SHP77 treated with DMSO at 0.1 percent for 48 hours (cell line): ENCODE measurements around the gene PSMB7.

Experiments
- DNase-seq: peaks from one replicate; lab custom pipeline; 2025; lab: John Stamatoyannopoulos, UW

PSMB7 gene

GRCh38 chr9:124345063-124345462 lies 70.2 kb downstream of the PSMB7 start:
- DNase-seq: no peak

DNA sequence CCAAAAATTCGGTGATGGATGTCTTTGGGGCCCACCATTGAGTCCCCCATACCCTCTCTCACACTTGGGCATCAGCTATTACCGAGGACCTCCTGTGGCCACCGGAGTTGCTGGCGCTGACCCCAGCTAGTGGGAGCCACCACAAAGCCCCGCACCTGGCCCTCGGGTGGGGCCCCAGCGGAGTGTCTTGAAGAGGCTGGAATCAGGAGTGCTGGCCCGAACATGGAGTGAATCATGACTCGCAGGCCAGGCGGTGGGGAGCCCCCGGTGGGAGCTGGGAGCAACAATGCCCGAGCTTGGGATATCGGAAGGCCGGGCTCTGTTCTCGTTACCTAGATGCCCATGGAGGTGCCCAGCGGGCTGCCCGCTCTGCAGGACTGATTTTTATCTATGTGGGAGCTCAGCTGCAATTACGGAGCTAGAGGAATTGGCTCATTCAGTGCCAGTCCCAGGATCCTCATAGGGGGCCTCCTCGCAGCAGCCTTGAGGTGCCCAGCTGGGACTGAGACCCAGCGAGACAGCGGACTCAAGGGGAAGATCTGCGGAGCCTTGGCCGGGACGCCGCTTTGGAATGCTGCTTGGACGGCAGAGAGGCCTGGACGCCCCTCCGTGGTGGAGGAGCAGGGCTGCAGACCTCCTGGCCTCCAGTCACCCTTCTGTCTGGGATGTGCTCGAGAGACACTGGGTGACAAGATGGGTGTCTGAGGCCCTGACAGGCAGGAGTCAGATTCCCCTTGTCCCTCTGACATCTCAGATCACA lies 70.8 kb downstream of the PSMB7 start:
- no peak for DNase-seq

- DNase-seq: no peak
These were observed 71.5 kb downstream of the PSMB7 start for GRCh38 chr9:124343533-124344290.

- DNase-seq: no peak
These were observed 72.3 kb downstream of the PSMB7 start for GRCh38 chr9:124342776-124343485.

GRCh38 chr9:124342402-124342775 lies 72.9 kb downstream of the PSMB7 start:
- no peak for DNase-seq

DNA sequence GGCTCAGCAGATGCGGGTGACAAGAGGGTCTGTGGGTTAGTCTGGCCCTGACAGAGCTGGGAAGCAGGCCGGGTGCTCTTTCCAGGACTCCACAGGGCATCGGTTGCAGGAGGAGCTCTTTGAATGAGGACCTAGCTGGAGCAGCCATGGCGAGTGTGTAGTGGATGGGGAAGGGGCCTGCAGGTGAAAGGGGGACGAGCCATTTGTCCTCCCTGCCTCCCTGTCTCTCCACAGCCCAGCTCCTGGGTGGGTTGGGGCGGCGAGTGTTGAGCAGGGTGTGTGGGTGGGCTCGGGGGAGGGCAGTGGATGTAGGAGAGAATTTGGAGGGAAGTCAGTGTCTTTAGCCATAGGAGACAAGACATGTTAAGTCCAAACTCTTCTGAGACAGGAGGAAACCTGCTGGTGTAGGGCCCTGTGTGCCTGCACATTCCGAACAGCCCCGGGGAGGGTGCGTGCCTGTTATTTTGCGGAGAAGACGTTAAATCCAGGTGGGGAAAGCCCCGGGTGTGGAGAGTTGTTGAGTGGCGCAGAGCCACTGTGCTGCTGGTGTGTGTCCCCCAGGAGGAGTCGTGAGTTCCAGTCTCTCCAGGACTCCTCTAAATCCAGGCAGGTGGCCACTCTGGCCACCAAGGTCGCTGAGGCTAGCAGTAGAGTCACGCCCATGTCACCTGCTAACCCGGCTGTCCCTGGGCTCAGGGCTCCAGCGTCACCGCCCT lies 73.6 kb downstream of the PSMB7 start:
- DNase-seq: no peak

DNA sequence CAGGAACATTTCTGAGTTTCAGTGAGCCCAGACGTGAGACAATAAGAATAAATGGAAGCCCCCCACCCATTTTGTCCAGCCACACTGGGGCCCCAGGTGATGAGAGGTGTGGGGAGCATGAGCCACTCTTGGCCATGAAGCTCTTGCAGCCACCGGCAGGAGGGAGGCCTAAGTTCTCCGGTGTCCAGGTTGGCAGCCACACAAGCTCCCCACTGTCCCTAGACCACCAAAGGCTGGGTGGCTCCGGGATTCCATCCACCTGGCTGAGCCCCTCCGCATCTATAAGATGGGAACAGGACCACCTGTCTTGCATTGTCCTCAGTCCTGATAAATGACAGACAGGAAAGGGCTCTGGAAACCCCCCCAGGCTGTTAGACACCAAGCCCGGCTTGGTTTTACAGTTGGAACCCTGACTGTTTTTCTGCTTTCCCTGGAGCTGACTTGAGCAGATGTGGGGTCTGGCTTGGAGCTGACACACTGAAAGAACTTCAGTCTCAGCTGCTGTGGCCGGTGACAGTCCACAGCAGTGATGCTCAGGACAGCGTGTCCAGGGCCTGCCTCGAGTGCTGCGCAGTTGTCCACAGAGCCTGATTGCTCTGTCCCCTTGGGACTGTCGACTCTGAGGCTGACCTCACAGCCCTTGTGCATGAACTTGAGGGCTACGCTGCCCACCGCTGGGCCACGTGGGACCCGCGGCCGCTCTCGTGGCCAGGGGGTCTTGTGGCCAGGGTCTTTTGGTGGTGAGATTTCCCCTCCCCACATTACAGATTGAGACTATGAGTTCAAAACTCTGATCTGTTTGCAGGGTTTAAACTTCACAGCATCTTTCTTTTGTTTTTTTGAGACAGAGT lies 74.8 kb downstream of the PSMB7 start:
- no peak for DNase-seq

DNA sequence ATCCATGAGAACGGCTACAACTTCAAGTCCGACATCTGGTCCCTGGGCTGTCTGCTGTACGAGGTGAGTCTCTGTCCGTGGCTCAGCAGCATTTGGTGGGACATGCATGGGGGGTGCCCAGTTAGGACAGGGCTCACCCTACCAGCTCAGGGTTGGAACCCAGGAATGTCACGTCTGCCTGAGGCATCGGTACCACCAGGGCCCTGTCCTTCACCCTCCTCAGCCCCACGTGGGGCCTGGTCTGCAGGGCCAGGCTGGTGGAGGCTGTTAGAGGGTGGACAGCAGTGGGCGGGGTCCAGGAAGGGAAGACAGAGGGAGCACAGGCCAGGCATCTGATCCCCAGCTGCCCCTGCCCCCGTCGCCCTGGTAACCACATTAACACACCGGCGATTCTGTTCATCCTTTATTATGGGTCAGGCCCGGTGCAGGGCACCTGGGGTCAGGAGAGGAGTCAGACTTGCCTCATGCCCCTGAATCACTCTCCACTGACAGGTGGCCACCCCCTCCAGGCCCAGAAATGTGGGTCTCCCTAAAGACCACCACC lies 75.6 kb downstream of the PSMB7 start:
- no peak for DNase-seq

DNA sequence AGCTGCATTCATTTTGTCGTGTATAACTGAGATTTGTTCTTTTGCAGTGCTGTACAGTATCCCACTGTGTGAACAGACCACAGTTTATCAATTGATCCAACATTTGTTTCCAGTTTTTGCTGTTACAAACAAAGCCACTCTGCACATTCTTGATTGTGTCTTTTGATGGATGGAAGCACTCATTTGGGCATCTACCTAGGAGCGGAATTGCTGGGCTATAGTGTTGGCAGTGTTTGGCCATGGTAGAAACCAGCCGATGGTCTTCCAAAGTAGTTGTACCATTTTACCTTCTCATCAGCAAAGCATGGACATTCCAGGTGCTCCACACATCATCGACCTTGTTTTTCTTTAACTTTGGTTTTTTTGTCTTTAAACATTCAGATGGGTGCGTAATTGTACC lies 77.7 kb downstream of the PSMB7 start:
- no peak for DNase-seq

DNA sequence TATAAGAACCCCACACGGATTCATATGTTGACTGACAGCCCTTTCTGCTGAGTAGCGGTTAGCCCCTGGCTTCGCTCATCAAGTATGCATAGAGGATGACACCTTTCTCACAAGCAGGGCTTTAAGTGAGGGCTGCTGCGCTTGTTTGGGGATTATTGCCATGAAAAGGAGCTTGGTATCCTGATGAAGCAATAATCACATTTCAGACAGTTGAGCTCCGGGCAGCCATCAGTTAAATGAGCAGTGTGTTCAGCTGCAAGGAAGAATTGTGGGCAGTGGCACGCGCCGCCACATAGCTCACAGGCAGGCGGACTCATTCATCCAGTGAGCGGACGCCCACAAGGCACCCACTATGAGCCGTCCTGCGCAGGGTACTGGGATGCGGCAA lies 79.9 kb downstream of the PSMB7 start:
- DNase-seq: no peak

- no peak for DNase-seq
These were observed 80.5 kb downstream of the PSMB7 start for GRCh38 chr9:124334568-124335319.

- no peak for DNase-seq
These were observed 82.1 kb downstream of the PSMB7 start for GRCh38 chr9:124333203-124333579.

DNA sequence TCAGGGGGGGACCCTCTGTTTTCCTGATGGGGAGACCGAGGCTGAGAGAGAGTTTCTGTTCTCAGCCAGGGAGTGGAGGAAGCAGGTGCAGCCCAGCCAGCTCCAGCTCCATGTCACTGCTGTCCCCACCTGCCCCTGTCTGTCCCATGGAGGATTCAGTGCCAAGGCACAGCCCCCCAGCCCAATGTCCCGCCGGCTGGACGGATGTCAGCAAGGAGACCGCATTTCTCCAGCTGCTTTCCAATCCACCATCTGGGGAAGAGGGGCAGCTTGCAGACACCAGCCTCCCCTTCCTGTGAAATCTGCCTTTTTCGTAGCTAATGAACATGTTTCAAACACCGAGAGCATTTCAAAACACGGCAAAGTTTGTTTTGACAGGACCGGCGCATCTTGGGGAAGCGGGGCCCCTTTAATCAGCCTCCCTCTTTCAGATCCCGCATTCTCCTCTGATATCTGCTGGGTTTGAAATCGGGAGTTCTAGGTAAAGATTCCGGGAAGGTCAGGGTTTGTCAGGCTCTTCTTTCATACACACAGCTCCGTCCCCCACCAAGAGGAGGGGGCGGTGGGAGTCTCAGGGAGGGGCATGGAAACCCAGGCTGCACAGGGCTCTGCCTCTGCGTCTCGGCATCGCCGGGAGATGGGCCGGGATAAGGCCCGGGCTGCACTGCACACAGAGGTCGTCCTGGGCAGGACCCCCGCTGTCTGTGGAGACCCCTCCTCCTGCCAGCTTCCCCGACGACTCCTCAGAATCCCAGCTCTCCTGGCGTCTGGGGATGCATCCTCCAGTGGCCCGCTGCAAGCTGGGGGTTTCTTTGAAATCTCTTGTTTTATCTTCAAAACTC lies 82.7 kb downstream of the PSMB7 start:
- DNase-seq: no peak

DNA sequence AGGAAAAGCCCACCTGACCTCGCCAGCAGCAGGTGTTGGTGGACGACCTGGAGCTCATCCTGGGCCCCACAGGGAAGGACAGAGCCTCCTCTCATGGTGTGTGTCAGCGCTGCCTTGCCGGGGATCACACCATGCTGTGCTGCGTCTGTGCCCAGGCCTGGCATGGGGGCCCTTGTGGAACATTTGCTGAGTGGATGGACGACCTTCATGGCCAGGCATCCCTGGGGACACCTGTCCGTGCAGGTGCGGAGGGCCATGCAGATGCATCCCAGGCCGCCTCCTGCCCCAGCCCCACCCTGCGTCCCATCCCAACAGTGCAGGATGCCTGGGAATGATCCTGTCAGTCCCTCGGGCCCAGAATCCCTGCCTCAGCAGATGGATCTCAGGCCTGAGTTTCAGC lies 83.7 kb downstream of the PSMB7 start:
- no peak for DNase-seq

DNA sequence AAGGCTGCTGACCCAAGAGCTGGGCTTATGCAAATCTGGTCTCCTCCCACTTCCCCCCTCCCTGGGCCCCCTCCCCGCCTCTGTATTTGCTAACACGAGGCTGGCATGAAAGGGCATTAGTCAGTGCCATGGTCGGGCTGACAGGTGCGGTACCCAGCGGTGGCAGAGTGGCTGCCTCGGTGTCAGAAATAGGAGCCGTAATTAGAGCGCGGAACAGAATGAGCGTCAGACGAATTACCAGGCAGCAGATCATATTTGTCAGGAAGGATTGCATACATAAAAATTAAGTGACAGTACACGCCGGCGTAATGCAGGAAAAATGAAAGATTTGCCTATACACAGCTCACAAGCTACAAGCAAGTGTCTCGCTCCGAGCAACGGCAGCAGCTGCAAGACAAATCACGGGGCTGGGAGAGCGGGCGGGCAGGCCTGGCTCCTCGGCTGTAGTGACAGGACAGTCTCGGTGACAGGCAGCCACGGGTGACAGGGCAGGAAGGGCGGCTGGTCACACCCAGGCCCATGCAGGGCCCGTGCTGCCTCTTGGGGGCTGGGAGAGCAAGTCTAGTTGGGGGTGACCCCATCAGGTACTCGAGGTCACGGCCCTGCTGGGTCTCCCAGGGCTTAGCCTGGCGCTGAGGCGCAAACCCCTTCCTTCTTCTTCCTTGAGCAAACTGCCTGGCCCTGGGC lies 85.1 kb downstream of the PSMB7 start:
- no peak for DNase-seq

- no peak for DNase-seq
These were observed 85.9 kb downstream of the PSMB7 start for GRCh38 chr9:124329206-124329792.

- DNase-seq: no peak
These were observed 87.0 kb downstream of the PSMB7 start for GRCh38 chr9:124328285-124328684.

DNA sequence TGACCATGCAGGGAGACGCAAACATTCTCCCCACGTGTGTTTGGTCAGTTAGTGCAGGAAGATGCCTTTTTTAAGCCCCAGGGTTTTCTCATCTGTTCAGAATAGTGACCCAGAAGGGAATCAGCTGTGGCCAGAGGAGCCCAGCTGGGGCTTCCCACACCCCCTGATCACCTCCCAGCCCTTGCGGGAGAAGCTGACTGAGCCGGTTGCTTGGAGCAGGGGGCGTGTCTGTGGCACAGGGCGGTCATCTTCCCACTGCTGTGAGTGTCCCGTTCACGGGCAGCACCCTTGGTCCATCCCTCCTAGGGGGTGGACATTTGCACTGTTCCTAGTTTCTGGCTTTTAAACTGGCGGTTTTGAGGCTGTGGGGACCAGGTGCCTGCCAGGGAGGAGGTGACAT lies 87.8 kb downstream of the PSMB7 start:
- DNase-seq: no peak

GRCh38 chr9:124326378-124326777 lies 88.9 kb downstream of the PSMB7 start:
- no peak for DNase-seq
